ENCODE measurements around the gene NSRP1.

DNA sequence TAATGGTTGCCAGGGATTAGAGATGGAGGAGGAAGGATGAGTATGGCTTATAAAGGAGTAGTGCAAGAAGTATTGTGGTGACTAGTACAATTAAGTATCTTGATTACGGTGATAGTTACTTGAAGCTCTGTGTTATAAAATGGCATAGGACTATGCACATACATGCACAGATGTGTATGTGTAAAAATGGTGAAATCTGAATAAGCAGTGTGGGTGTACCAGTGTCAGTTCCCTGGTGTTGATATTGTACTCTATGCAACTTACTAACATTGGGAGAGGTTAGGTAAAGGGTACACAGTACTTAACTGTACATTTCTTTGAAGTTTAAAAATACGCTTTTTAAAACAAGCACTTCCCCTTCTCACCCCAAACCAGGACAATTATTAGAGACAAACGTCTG is 48.5 kb downstream of the NSRP1 start:
- TF ChIP-seq, protein P1, sequence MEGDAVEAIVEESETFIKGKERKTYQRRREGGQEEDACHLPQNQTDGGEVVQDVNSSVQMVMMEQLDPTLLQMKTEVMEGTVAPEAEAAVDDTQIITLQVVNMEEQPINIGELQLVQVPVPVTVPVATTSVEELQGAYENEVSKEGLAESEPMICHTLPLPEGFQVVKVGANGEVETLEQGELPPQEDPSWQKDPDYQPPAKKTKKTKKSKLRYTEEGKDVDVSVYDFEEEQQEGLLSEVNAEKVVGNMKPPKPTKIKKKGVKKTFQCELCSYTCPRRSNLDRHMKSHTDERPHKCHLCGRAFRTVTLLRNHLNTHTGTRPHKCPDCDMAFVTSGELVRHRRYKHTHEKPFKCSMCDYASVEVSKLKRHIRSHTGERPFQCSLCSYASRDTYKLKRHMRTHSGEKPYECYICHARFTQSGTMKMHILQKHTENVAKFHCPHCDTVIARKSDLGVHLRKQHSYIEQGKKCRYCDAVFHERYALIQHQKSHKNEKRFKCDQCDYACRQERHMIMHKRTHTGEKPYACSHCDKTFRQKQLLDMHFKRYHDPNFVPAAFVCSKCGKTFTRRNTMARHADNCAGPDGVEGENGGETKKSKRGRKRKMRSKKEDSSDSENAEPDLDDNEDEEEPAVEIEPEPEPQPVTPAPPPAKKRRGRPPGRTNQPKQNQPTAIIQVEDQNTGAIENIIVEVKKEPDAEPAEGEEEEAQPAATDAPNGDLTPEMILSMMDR (conservative IDR thresholded peaks at IDR 0.05; ENCODE audit: low read length), result no peak
- TF ChIP-seq EZH2phosphoT487 (IDR thresholded peaks at IDR 0.05; ENCODE audit: borderline replicate concordance), result no peak

Measured in Loucy (cell line).